OCI-LY7 (cell line): ENCODE data around the gene GTF2H1. TPM values are rescaled to one million over a fixed set of nuclear protein-coding genes. Genes with fewer than 3 reads are reported as not detected.

Experiments used
- BruUV-seq: library from RNA; stranded (reverse); fragments of 400-500 nt; replicated peaks from 2 replicates; lab custom pipeline; 2021; lab: Mats Ljungman, UMichigan
- CTCF ChIA-PET: fragments of 300-600 bp; sonication (Branson Sonifier 250); formaldehyde crosslinking; loops from one replicate; lab custom pipeline; 2022; ENCODE audit warnings: antibody characterized with exemption; ENCODE audit not compliant: unreplicated experiment; lab: Charles Lee
- POLR2A ChIA-PET: fragments of 300-600 bp; sonication (Branson Sonifier 250); formaldehyde crosslinking; loops from one replicate; lab custom pipeline; 2022; ENCODE audit warnings: antibody characterized with exemption; lab: Charles Lee
- DNase-seq: peaks from one replicate; pipeline ENCODE4 v3.0.0-alpha.2; 2015; ENCODE audit warnings: low spot score
- H2AFZ ChIP-seq: fragments of 200-600 bp; sonication (generic), shearing (Covaris generic); 2 replicates; pipeline ENCODE4 v1.6.1; 2014; ENCODE audit warnings: mild to moderate bottlenecking, antibody characterized with exemption, low read length, moderate library complexity
- H3K27ac ChIP-seq: fragments of 200-600 bp; sonication (generic); 2 replicates; pipeline ENCODE4 v1.5.1; 2014; ENCODE audit warnings: mixed run types, low read depth, mild to moderate bottlenecking, moderate library complexity, low read length, inconsistent platforms; ENCODE audit not compliant: poor library complexity, severe bottlenecking
- H3K36me3 ChIP-seq: fragments of 200-600 bp; sonication (generic); 2 replicates; pipeline ENCODE4 v1.6.1; 2014; ENCODE audit warnings: mild to moderate bottlenecking, antibody characterized with exemption, low read length, moderate library complexity, mixed read lengths; ENCODE audit not compliant: insufficient read depth
- H3K4me1 ChIP-seq: fragments of 200-600 bp; sonication (generic); 2 replicates; pipeline ENCODE4 v1.5.1; 2014; ENCODE audit warnings: mild to moderate bottlenecking, low read length; ENCODE audit not compliant: insufficient read depth, poor library complexity, severe bottlenecking
- H3K4me2 ChIP-seq: fragments of 200-600 bp; sonication (generic); 2 replicates; pipeline ENCODE4 v1.6.1; 2014; ENCODE audit warnings: mild to moderate bottlenecking, low read length
- H3K4me3 ChIP-seq: fragments of 200-600 bp; sonication (generic); 2 replicates; pipeline ENCODE4 v1.5.1; 2014; ENCODE audit warnings: mild to moderate bottlenecking, low read depth, low read length; ENCODE audit not compliant: poor library complexity, severe bottlenecking
- H3K79me2 ChIP-seq: fragments of 200-600 bp; sonication (generic); 2 replicates; pipeline ENCODE4 v1.6.1; 2016; ENCODE audit warnings: low read depth, mild to moderate bottlenecking, low read length, moderate library complexity, mixed read lengths; ENCODE audit not compliant: insufficient read depth
- H3K9me2 ChIP-seq: fragments of 200-600 bp; sonication (generic); 2 replicates; pipeline ENCODE4 v1.6.1; 2016; ENCODE audit warnings: mild to moderate bottlenecking, low read length, mixed read lengths; ENCODE audit not compliant: insufficient read depth
- H3K9me3 ChIP-seq: fragments of 200-600 bp; sonication (generic); 2 replicates; pipeline ENCODE4 v1.6.1; 2014; ENCODE audit warnings: mild to moderate bottlenecking, mixed run types, low read length, mixed read lengths
- H4K20me1 ChIP-seq: fragments of 200-600 bp; sonication (generic); 2 replicates; pipeline ENCODE4 v1.6.1; 2014; ENCODE audit warnings: mild to moderate bottlenecking, antibody characterized with exemption, low read length, moderate library complexity, mixed read lengths; ENCODE audit not compliant: insufficient read depth
- CTCF ChIP-seq: fragments of 200-600 bp; sonication (generic); conservative IDR thresholded peaks from 2 replicates; pipeline ENCODE4 v1.5.1; 2014; ENCODE audit warnings: mild to moderate bottlenecking, antibody characterized with exemption, low read length, moderate library complexity, mixed read lengths
- EZH2phosphoT487 ChIP-seq: fragments of 200-600 bp; sonication (generic); IDR thresholded peaks from 2 replicates; pipeline ENCODE4 v1.6.1; 2018; ENCODE audit warnings: low read depth, borderline replicate concordance, mild to moderate bottlenecking, mixed run types, antibody characterized with exemption, low read length, moderate library complexity, mixed read lengths
- intact Hi-C: fragments of 100-400 bp; cut with micrococcal nuclease; formaldehyde crosslinking; loops from one replicate; pipeline ENCODE4 v1.10.0; 2022; ENCODE audit not compliant: unreplicated experiment
- total RNA-seq, 2 experiments: library from RNA; depleted of rRNA in 1 of 2; stranded (reverse); fragments of >200 nt in 1 of 2; shearing (Covaris generic) in 1 of 2; gene quantifications; 2 replicates each; pipeline ENCODE4 v1.2.3, GENCODE V29; 2014 to 2022

GTF2H1 gene
- total RNA-seq, 2 experiments from 2014 or later = 48.0 to 62.1 TPM

DNA sequence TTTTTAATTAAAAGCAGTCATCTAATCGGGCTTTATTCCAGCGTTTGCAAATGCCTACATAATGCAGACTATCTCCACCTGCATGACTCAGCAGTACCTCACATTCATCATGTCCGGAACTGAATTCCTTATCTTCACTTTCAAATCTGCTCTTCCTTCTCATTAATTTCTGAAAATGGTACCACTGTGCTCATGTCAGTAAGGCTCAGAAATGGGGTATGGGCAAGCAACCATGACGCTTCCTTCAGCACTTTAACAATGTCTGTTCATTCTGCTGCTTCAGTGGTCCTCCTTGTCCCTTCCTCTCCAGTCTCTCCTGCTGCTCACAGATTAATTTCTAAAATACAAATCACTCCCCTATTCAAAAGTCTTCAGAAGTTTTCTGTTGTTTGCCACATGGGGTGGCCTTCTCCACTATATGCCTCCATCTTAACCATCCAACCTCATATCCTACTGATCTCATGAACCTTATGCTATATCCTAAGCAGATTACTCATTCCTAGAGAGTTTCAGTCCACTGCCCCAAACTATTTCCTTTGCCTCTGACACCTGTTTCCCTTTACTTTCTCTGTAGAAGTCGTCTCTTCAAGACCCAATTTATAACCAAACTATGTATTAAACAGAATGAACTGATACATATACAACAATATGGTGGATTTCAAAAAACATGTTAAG, 7.0 kb downstream of the GTF2H1 start:
- Histone ChIP-seq H3K27ac (no peak overlapping the region), H3K36me3 (peaks cover 94% of the 10 kb centered on the region), H3K4me2 (no peak overlapping the region), H4K20me1 (peaks cover 21% of the 10 kb centered on the region; the same call in 1 of the 2 replicates), H2AFZ (no peak overlapping the region), H3K9me2 (no peaks in the 10 kb centered on the region), H3K4me3 (no peak overlapping the region), H3K79me2 (peaks cover 83% of the 10 kb centered on the region), H3K9me3 (no peaks in the 10 kb centered on the region), H3K4me1 (peaks cover 17% of the 10 kb centered on the region)
- TF ChIP-seq CTCF (no peak), EZH2phosphoT487 (no peak)
- DNase-seq = no peak
- ChIA-PET CTCF (no interaction called here), POLR2A (no interaction called here)
- intact Hi-C loops = no loop called here
- BruUV-seq = no TSS peak

DNA sequence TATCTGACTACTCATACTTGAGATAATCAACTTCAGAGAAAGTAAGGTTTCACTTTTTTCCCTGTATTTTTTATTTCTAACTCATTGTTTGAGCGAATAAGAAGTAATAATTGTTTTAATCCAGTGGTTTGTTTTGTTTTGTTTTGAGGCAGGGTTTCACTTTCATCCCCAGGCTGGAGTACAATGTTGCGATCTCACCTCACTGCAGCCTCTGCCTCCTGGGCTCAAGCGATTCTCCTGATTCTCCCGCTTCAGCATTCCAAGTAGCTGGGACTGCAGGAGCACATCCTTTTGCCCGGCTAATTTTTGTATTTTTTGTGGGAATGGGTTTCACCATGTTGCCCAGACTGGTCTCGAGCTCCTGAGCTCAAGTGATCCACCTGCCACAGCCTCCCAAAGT, 8.6 kb downstream of the GTF2H1 start:
- H4K20me1 ChIP-seq = 0 out of 2 replicates have a peak, but pooled peaks cover 7% of the 10 kb centered on the region
- BruUV-seq = no TSS peak
- DNase-seq = no peak
- TF ChIP-seq CTCF = no peak
- no peak for TF ChIP-seq EZH2phosphoT487
- no peaks in the 10 kb centered on the region for H3K9me3 ChIP-seq
- ChIA-PET CTCF (no interaction called here), POLR2A (interaction anchor here (0.9 kb wide), 1 partner anchor 11 kb away, joined by 5 read pairs; no protein-coding TSS in a partner anchor)
- H2AFZ ChIP-seq = no peak overlapping the region
- H3K4me3 ChIP-seq = no peak overlapping the region
- intact Hi-C loops = no loop called here
- peaks cover 94% of the 10 kb centered on the region for H3K36me3 ChIP-seq
- no peaks in the 10 kb centered on the region for H3K9me2 ChIP-seq
- H3K79me2 ChIP-seq = peaks cover 67% of the 10 kb centered on the region
- no peak overlapping the region for H3K27ac ChIP-seq
- no peak overlapping the region for H3K4me2 ChIP-seq
- H3K4me1 ChIP-seq = peaks cover 4% of the 10 kb centered on the region

- Histone ChIP-seq H2AFZ (no peak overlapping the region), H3K36me3 (peaks cover 94% of the 10 kb centered on the region), H3K4me3 (no peak overlapping the region), H3K79me2 (peaks cover 53% of the 10 kb centered on the region), H3K27ac (no peak overlapping the region), H3K4me2 (no peak overlapping the region), H4K20me1 (0 out of 2 replicates have a peak, but pooled peaks cover 7% of the 10 kb centered on the region), H3K9me2 (no peaks in the 10 kb centered on the region), H3K9me3 (no peaks in the 10 kb centered on the region), H3K4me1 (peaks cover 4% of the 10 kb centered on the region)
- ChIA-PET POLR2A (no interaction called here), CTCF (no interaction called here)
- no peak for TF ChIP-seq EZH2phosphoT487
- TF ChIP-seq CTCF = no peak
- BruUV-seq = no TSS peak
- intact Hi-C loops = no loop called here
- no peak for DNase-seq
Measured at GRCh38 chr11:18332302-18332701, 9.9 kb downstream of the GTF2H1 start.
